Panc1 (cell line): ENCODE data around the gene EZH2. TPM values are rescaled to one million over a fixed set of nuclear protein-coding genes. Genes with fewer than 3 reads are reported as not detected.

Source experiments
- ATAC-seq: fragments of 200-7000 bp; cut with Tn5 transposase; 2 replicates; pipeline ENCODE4 v1.9.1; 2020; ENCODE audit warnings: mild to moderate bottlenecking, moderate library complexity
- BruUV-seq: library from RNA; stranded (reverse); fragments of 400-500 nt; replicated peaks from 2 replicates; lab custom pipeline; 2021; lab: Mats Ljungman, UMichigan
- CTCF ChIA-PET: fragments of 300-600 bp; sonication (Branson Sonifier 250); formaldehyde crosslinking; loops from one replicate; lab custom pipeline; 2022; ENCODE audit warnings: antibody characterized with exemption; lab: Charles Lee
- POLR2A ChIA-PET: fragments of 300-600 bp; sonication (Branson Sonifier 250); formaldehyde crosslinking; loops from one replicate; lab custom pipeline; 2022; ENCODE audit warnings: antibody characterized with exemption; lab: Charles Lee
- DNase-seq: peaks from one replicate; pipeline ENCODE4 v3.0.0-alpha.2; 2010; ENCODE audit warnings: low read depth, low spot score
- H3K27ac ChIP-seq: 2 replicates; pipeline ENCODE4 v1.5.1; 2011; ENCODE audit warnings: mild to moderate bottlenecking, low read length, inconsistent platforms
- H3K27me3 ChIP-seq: fragments of 200-500 bp; sonication (Bioruptor generic); 2 replicates; pipeline ENCODE4 v1.6.0; 2014; ENCODE audit warnings: low read length, inconsistent platforms; ENCODE audit not compliant: control insufficient read depth, insufficient read depth
- H3K36me3 ChIP-seq: fragments of 200-500 bp; sonication (Bioruptor generic); 2 replicates; pipeline ENCODE4 v1.5.1; 2014; ENCODE audit warnings: inconsistent platforms, mild to moderate bottlenecking, low read length, moderate library complexity; ENCODE audit not compliant: control insufficient read depth, insufficient read depth
- H3K4me1 ChIP-seq: 2 replicates; pipeline ENCODE4 v1.5.1; 2011; ENCODE audit warnings: inconsistent platforms, mild to moderate bottlenecking, low read length, moderate library complexity; ENCODE audit not compliant: control insufficient read depth, insufficient read depth
- H3K4me3 ChIP-seq, 2 experiments: 2 replicates each; pipeline ENCODE4 v1.5.1; 2011 to 2012; ENCODE audit warnings: low read depth in 2 of 2, low read length in 2 of 2, mild to moderate bottlenecking in 2 of 2, inconsistent platforms in 1 of 2, moderate library complexity in 1 of 2
- H3K9me3 ChIP-seq: fragments of 200-500 bp; sonication (Bioruptor generic); 2 replicates; pipeline ENCODE4 v1.5.1; 2014; ENCODE audit warnings: low read depth, mild to moderate bottlenecking, inconsistent platforms, low read length, moderate library complexity; ENCODE audit not compliant: control insufficient read depth, insufficient read depth
- CTCF ChIP-seq: fragments of 450-650 bp; IDR thresholded peaks from 2 replicates; pipeline ENCODE4 v1.5.1; 2017; ENCODE audit warnings: mild to moderate bottlenecking
- POLR2AphosphoS5 ChIP-seq: IDR thresholded peaks from 2 replicates; pipeline ENCODE4 v1.6.1; 2012; ENCODE audit warnings: mild to moderate bottlenecking, low read depth, low read length, moderate library complexity
- SIN3A ChIP-seq: IDR thresholded peaks from 2 replicates; pipeline ENCODE4 v1.6.1; 2012; ENCODE audit warnings: low read depth, mild to moderate bottlenecking, low read length, moderate library complexity, borderline replicate concordance; ENCODE audit not compliant: insufficient read depth
- TCF7L2 ChIP-seq: IDR thresholded peaks from 2 replicates; pipeline ENCODE4 v1.6.1; 2011; ENCODE audit warnings: mild to moderate bottlenecking, low read depth, low read length, inconsistent platforms
- in situ Hi-C: cut with HindIII; loops from 2 replicates; pipeline ENCODE4 v1.10.0; 2016; ENCODE audit warnings: low sequenced_read_pairs, low pct_unique_long_range_greater_than_20kb
- intact Hi-C: fragments of 100-400 bp; cut with micrococcal nuclease; formaldehyde crosslinking; loops from one replicate; pipeline ENCODE4 v1.10.0; 2022; ENCODE audit not compliant: unreplicated experiment
- total RNA-seq: library from RNA; stranded (reverse); gene quantifications from one replicate; pipeline ENCODE4 v1.2.1, GENCODE V29; 2021; ENCODE audit not compliant: unreplicated experiment
- TF ChIP-seq, protein P1 (sequence below), 2 experiments: IDR thresholded peaks; 2 replicates each; pipeline ENCODE4 v1.6.1; 2011 to 2012; ENCODE audit warnings: low read depth in 2 of 2, control low read depth in 1 of 2, low read length in 1 of 2, mild to moderate bottlenecking in 1 of 2, moderate library complexity in 1 of 2; ENCODE audit not compliant: insufficient read depth in 1 of 2

The EZH2 gene
- total RNA-seq, 1 experiment from 2014 or later: 38.3 TPM

DNA sequence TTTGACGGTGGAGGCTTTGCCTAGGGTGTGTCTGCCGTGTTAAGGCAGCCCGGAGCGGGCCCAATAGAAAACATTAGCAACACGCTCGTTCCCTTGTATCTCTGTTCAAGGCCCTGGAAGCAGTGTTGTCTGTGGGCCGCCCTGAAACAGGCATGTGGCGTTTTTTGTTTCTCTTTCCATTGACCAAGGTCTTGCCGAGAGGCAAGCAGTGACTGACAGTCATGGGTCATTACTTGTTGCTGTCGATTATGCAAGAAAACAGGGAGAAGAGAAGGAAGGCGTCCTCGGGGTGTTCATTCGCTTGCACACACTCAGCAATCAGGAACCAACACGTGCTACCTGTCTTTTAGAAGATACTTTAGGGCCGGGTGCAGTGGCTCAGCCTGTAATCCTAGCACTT lies 92.5 kb downstream of the EZH2 start:
- intact Hi-C loops: no loop called here
- TF ChIP-seq, protein P1, sequence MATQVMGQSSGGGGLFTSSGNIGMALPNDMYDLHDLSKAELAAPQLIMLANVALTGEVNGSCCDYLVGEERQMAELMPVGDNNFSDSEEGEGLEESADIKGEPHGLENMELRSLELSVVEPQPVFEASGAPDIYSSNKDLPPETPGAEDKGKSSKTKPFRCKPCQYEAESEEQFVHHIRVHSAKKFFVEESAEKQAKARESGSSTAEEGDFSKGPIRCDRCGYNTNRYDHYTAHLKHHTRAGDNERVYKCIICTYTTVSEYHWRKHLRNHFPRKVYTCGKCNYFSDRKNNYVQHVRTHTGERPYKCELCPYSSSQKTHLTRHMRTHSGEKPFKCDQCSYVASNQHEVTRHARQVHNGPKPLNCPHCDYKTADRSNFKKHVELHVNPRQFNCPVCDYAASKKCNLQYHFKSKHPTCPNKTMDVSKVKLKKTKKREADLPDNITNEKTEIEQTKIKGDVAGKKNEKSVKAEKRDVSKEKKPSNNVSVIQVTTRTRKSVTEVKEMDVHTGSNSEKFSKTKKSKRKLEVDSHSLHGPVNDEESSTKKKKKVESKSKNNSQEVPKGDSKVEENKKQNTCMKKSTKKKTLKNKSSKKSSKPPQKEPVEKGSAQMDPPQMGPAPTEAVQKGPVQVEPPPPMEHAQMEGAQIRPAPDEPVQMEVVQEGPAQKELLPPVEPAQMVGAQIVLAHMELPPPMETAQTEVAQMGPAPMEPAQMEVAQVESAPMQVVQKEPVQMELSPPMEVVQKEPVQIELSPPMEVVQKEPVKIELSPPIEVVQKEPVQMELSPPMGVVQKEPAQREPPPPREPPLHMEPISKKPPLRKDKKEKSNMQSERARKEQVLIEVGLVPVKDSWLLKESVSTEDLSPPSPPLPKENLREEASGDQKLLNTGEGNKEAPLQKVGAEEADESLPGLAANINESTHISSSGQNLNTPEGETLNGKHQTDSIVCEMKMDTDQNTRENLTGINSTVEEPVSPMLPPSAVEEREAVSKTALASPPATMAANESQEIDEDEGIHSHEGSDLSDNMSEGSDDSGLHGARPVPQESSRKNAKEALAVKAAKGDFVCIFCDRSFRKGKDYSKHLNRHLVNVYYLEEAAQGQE (IDR thresholded peaks at IDR 0.05; ENCODE audit: insufficient read depth in 1 of 2, low read depth in 2 of 2, low read length in 1 of 2): no peak
- TF ChIP-seq CTCF: no peak
- TF ChIP-seq POLR2AphosphoS5: no peak
- TF ChIP-seq SIN3A: no peak
- no peak for TF ChIP-seq TCF7L2
- Histone ChIP-seq H3K4me1 (no peaks in the 10 kb centered on the region), H3K9me3 (no peaks in the 10 kb centered on the region), H3K4me3 (no peak overlapping the region), H3K27ac (no peak overlapping the region), H3K36me3 (peaks cover 31% of the 10 kb centered on the region), H3K27me3 (no peaks in the 10 kb centered on the region)
- no TSS peak for BruUV-seq
- ChIA-PET POLR2A (no interaction called here), CTCF (no interaction called here)
- DNase-seq (no peak), ATAC-seq (no peak)
- in situ Hi-C loops: no loop called here

GRCh38 chr7:148790850-148791249 lies 93.2 kb downstream of the EZH2 start:
- Histone ChIP-seq H3K27me3 (no peaks in the 10 kb centered on the region), H3K27ac (no peak overlapping the region), H3K9me3 (no peaks in the 10 kb centered on the region), H3K4me1 (no peaks in the 10 kb centered on the region), H3K36me3 (peaks cover 35% of the 10 kb centered on the region), H3K4me3 (no peak overlapping the region)
- ChIA-PET POLR2A (no interaction called here), CTCF (no interaction called here)
- no peak for DNase-seq
- no peak for TF ChIP-seq TCF7L2
- TF ChIP-seq SIN3A: no peak
- TF ChIP-seq, protein P1 (IDR thresholded peaks at IDR 0.05; ENCODE audit: insufficient read depth in 1 of 2, low read depth in 2 of 2, low read length in 1 of 2): no peak
- TF ChIP-seq CTCF: no peak
- no peak for TF ChIP-seq POLR2AphosphoS5
- ATAC-seq: no peak
- no TSS peak for BruUV-seq
- in situ Hi-C loops (no loop called here), intact Hi-C loops (no loop called here)
